HG02759 (cell line): Measurements from ENCODE around the gene ZBTB7A.
A peak's percentile ranks its signal among the peaks of the same experiment; 100 is the strongest.

ENCODE experiments used
- ATAC-seq: cut with Tn5 transposase; IDR thresholded peaks from one replicate; pipeline ENCODE4 v1.9.1; 2021; ENCODE audit warnings: mild to moderate bottlenecking, moderate library complexity; ENCODE audit not compliant: unreplicated experiment

The ZBTB7A gene

GRCh38 chr19:4069331-4069959, 2.7 kb upstream of the ZBTB7A start:
- no peak for ATAC-seq

- ATAC-seq = no peak
Observed at GRCh38 chr19:4068047-4068966, 1.6 kb upstream of the ZBTB7A start.

GRCh38 chr19:4067396-4068046, 822 bp upstream of the ZBTB7A start:
- ATAC-seq = no peak

- no peak for ATAC-seq
Observed at GRCh38 chr19:4066176-4066606, 508 bp downstream of the ZBTB7A start.

GRCh38 chr19:4065430-4066175, 1.1 kb downstream of the ZBTB7A start:
- ATAC-seq = peak; percentile 73

GRCh38 chr19:4064496-4065260, 2.0 kb downstream of the ZBTB7A start:
- peak; percentile 4 for ATAC-seq

- no peak for ATAC-seq
Observed at GRCh38 chr19:4064149-4064495, 2.6 kb downstream of the ZBTB7A start.

- no peak for ATAC-seq
Observed at GRCh38 chr19:4063369-4064148, 3.1 kb downstream of the ZBTB7A start.

DNA sequence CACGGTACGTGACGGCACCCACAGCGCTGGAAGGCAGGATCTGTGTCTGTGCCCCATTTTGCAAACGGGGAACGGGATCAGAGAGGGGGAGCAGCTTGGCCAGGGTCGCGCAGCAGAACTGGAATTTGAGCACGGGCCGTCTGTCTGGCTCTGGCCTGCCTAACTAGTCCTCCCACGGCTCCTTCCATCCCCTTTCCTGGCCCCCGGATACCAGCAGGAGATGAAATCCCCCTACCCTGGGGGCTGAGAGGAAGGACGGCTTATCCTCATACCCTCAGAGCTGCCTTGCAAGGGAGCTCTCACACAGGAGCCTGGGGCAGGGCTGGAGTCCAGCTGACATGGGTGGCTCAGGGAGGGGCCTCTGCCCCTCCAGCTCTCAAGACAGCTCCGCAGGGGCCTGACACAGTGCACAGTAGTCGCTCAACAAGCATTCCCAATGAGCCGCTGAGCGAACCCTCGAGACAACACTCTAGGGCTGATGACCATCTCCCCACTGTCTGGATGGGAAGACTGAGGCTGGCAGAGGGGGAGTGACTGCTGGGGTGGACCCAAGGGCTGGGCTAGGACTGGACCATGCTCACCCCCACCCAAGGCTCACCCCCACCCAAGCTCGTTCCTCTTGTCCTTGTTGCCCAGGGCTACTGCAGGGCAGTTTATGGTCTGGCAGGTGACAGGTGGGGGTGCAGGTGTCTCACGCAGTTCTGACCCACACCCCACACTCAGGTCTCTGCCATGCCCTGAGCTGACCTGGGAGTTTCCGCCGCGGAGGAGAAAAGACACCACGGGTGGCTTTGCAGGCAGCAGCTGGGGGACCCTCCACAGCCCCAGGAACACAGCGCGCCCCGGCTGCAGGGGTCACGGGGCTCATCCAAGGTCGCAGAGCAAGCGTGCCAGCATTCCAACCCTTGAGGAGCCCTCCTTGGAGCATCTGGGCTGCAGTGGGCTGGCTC, 4.0 kb downstream of the ZBTB7A start:
- no peak for ATAC-seq

DNA sequence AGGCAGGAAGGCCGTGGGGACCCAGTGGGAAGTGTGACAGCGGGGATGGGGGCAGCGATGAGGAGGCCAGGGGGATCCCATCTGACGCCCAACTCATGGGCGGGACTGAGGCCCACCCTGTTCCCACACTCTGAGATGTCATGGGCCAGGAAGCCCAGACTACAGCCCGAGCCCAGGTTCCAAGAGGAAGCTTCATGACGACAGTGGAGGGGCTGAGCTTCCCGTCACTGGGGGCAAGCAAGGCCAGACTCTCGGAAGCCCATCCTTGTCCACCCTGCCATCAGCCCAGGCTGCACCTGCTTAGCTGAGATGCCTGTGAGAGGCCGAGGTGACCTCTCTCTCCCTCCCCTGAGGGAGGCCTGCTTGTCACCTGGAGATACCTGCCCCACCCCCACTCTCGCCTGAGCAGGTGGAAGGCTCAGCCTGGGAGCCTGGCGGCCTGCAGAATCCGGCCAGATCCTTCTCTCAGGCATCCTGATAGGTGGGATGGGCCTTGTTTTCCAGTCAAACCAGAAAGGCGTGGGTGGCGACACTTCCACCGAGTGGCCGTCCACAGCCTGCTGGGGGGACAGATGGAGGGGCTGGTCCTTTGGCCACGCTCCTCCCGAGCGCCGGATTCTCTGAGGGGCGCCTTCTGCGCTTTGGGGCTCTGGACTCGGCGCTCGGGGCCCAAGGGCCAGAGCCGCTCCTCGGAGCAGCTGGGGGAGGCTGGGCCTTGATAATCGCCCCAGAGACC, 4.8 kb downstream of the ZBTB7A start:
- ATAC-seq = no peak

DNA sequence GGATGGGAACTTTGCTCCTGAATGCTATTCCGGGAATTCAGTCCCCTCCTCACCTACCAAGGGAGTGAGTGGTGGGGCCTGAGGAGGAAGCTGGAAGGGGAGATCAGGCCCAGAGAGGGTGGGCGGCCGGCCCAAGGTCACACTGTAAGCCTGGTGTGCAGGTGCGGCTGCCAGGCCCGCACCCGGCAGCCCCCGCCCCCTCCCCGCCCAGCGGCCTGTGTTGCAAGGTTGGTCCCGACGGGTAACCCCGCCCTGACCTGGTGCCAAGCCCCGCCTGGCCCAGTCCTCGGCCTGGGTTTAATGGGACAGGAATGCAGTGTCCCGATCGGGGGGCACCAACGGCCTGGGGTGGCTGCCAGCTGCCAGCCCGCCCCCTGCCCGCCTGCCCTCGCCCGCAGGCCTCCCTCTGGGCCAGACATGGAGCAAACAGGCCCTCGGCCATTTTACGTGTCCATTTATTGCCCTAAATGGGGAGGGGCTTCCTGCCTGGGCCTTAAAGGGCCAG, 5.5 kb downstream of the ZBTB7A start:
- no peak for ATAC-seq

DNA sequence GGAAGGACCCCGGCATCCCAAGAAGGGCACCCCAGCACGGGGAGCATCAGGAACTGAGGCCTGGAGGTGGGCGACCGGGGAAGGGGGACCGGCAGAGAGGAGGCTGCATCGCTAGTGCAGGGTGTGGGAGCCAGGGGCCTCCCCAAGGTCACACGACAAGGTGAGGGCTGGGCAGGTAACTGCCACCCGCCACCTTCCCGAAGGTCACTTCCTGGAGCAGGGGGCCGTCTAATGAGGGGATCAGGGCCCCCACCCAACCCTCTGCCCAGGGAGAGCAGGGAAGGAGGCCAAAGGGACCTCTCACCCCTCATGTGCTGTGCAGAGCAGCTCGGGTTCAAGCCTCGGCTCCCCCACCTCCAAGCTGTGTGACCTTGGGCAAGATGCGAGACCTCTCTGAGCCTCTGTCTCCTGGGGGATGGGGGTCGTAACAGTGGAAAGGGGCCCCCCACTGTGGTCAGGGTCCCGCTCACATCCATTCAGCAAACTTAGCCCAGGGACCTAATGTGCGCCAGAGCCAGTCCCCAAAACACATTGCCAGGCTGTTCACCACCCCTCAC, 6.0 kb downstream of the ZBTB7A start:
- no peak for ATAC-seq

- no peak for ATAC-seq
Observed at GRCh38 chr19:4059891-4060620, 6.6 kb downstream of the ZBTB7A start.

DNA sequence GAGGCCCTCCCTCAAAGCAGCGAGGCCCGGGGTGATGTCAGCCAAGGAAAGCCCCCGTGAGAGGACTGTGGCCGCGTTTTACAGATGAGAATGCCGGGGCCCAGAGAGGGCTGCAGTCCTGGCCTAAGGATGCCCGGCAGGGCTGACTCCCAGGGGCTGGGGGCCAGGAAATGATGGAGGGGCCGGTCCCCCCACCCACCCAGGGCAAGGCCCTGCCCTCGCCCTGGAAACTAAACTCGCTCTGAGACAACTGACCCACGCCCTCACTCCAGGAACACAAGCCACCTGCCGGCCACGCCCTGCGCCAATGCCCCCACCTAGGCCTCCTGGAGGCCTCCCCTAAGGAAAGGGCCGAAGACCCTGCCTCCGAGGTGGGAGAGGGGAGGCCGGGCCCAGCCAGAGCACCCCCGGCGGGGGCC, 7.2 kb downstream of the ZBTB7A start:
- ATAC-seq = no peak

GRCh38 chr19:4058693-4059452, 7.8 kb downstream of the ZBTB7A start:
- ATAC-seq = no peak
